Astrocyte (in vitro differentiated cells and primary cell): ENCODE data around the gene MAPK11. TPM values are rescaled to one million over a fixed set of nuclear protein-coding genes. Genes with fewer than 3 reads are reported as not detected.
A peak's percentile ranks its signal among the peaks of the same experiment; 100 is the strongest.

ENCODE experiments used
- DNase-seq: peaks from one replicate; pipeline ENCODE4 v3.0.0-alpha.2; 2010; ENCODE audit warnings: low read depth
- FAIRE-seq: peaks from 2 replicates; lab custom pipeline; 2011; peaks lifted over from hg19 to GRCh38; lab: Jason Lieb, UNC
- H2AFZ ChIP-seq: 2 replicates; pipeline ENCODE4 v1.6.0; 2012; ENCODE audit warnings: low read depth, low read length, inconsistent platforms
- H3K27ac ChIP-seq: 2 replicates; pipeline ENCODE4 v1.5.1; 2011; ENCODE audit warnings: low read depth, low read length, inconsistent platforms
- H3K27me3 ChIP-seq: 2 replicates; pipeline ENCODE4 v1.6.0; 2011; ENCODE audit warnings: low read length, inconsistent platforms; ENCODE audit not compliant: insufficient read depth
- H3K36me3 ChIP-seq: 2 replicates; pipeline ENCODE4 v1.5.1; 2011; ENCODE audit warnings: low read length, inconsistent platforms; ENCODE audit not compliant: insufficient read depth
- H3K4me1 ChIP-seq: 2 replicates; pipeline ENCODE4 v1.5.1; 2011; ENCODE audit warnings: low read length, inconsistent platforms; ENCODE audit not compliant: insufficient read depth
- H3K4me2 ChIP-seq: 2 replicates; pipeline ENCODE4 v1.6.0; 2012; ENCODE audit warnings: low read length, inconsistent platforms
- H3K4me3 ChIP-seq: 2 replicates; pipeline ENCODE4 v1.5.1; 2011; ENCODE audit warnings: low read depth, mild to moderate bottlenecking, low read length, inconsistent platforms; ENCODE audit not compliant: insufficient read depth
- H3K79me2 ChIP-seq: 2 replicates; pipeline ENCODE4 v1.6.0; 2012; ENCODE audit warnings: mild to moderate bottlenecking, low read length, inconsistent platforms; ENCODE audit not compliant: insufficient read depth
- H3K9ac ChIP-seq: 2 replicates; pipeline ENCODE4 v1.6.0; 2012; ENCODE audit warnings: mild to moderate bottlenecking, low read length, inconsistent platforms
- H3K9me3 ChIP-seq: 2 replicates; pipeline ENCODE4 v1.5.1; 2012; ENCODE audit warnings: low read depth, mild to moderate bottlenecking, low read length, inconsistent platforms; ENCODE audit not compliant: insufficient read depth
- H4K20me1 ChIP-seq: 2 replicates; pipeline ENCODE4 v1.6.0; 2012; ENCODE audit warnings: low read length, inconsistent platforms; ENCODE audit not compliant: insufficient read depth
- H3K27ac Mint-ChIP-seq: one replicate; pipeline ENCODE4 v1.8.0; 2021; ENCODE audit warnings: mild to moderate bottlenecking, mixed read lengths; ENCODE audit not compliant: unreplicated experiment
- H3K27me3 Mint-ChIP-seq: one replicate; pipeline ENCODE4 v1.8.0; 2021; ENCODE audit warnings: low read depth, mixed read lengths; ENCODE audit not compliant: unreplicated experiment
- H3K36me3 Mint-ChIP-seq: one replicate; pipeline ENCODE4 v1.8.0; 2021; ENCODE audit warnings: low read depth, mixed read lengths; ENCODE audit not compliant: unreplicated experiment
- H3K4me1 Mint-ChIP-seq: one replicate; pipeline ENCODE4 v1.8.0; 2021; ENCODE audit warnings: low read depth, mixed read lengths; ENCODE audit not compliant: unreplicated experiment
- H3K4me3 Mint-ChIP-seq: one replicate; pipeline ENCODE4 v1.8.0; 2021; ENCODE audit warnings: mild to moderate bottlenecking, moderate library complexity, mixed read lengths; ENCODE audit not compliant: unreplicated experiment
- H3K9me3 Mint-ChIP-seq: one replicate; pipeline ENCODE4 v1.8.0; 2021; ENCODE audit warnings: mild to moderate bottlenecking, mixed read lengths; ENCODE audit not compliant: unreplicated experiment
- CTCF ChIP-seq: IDR thresholded peaks from 2 replicates; pipeline ENCODE4 v1.5.1; 2011; ENCODE audit warnings: low read depth, mild to moderate bottlenecking, inconsistent platforms, low read length, moderate library complexity; ENCODE audit not compliant: insufficient read depth
- EZH2 ChIP-seq: IDR thresholded peaks from 2 replicates; pipeline ENCODE4 v1.6.1; 2012; ENCODE audit warnings: mild to moderate bottlenecking, low read length, inconsistent platforms; ENCODE audit not compliant: insufficient read depth
- total RNA-seq: library from RNA; stranded (reverse); gene quantifications from 2 replicates; pipeline ENCODE4 v1.2.1, GENCODE V29; 2021

MAPK11 gene
- total RNA-seq, 1 donor from 2014 or later: 19.6 TPM

DNA sequence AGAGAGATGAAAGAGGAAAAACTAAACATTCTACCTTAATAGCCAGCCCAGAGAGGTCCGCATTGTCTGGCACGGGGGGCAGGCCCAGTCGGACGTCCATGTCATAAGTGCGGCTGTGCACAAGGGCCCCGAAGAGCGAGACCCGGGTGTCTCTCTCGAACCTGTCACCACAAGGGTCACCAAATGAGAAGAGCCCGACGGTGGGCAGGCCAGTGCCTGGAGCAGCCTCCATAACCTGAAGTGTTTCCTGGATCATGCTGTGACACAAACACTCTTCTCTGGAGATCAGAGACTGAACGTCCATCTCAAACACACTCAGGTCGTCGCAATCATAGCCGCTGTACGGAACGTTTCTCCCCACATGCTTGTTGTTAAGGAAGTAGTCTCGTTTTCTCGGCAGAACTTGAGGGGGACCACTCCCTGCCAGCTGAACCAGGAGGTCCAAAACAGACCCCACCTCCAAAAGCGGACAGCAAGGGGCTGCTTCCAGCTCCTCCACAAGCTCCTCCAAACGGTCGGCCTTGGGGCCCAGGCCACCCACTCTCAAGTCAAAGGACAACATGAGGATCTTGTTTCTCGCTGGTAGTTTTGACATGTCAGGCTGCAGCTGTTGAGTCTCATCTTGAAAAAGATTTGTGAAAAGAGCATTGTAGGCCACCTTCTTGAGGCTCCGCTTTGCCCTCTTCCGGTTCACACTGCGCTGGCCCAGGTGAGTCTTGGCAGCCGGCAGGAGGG is 26.3 kb downstream of the MAPK11 start:
- Mint-ChIP-seq H3K4me1 (peaks cover 12% of the 10 kb centered on the region), H3K9me3 (no peaks in the 10 kb centered on the region), H3K4me3 (peak overlapping the region; percentile 97), H3K36me3 (peaks cover 5% of the 10 kb centered on the region), H3K27ac (peak overlapping the region; percentile 91), H3K27me3 (no peaks in the 10 kb centered on the region)
- no peaks in the 10 kb centered on the region for H3K9me3 ChIP-seq
- H3K4me2 ChIP-seq: peak overlapping the region; percentile 99
- H4K20me1 ChIP-seq: peaks cover 66% of the 10 kb centered on the region
- no peak for TF ChIP-seq EZH2
- TF ChIP-seq CTCF: no peak
- H3K36me3 ChIP-seq: no peaks in the 10 kb centered on the region
- H3K27ac ChIP-seq: peak overlapping the region; percentile 47
- DNase-seq (no peak), FAIRE-seq (no peak)
- peak overlapping the region; percentile 68 for H2AFZ ChIP-seq
- H3K9ac ChIP-seq: peak overlapping the region; percentile 94
- peak overlapping the region; percentile 83 for H3K4me3 ChIP-seq
- H3K27me3 ChIP-seq: no peaks in the 10 kb centered on the region
- peaks cover 88% of the 10 kb centered on the region for H3K79me2 ChIP-seq
- H3K4me1 ChIP-seq: peaks cover 35% of the 10 kb centered on the region

- peaks cover 67% of the 10 kb centered on the region for H4K20me1 ChIP-seq
- no peaks in the 10 kb centered on the region for H3K36me3 ChIP-seq
- DNase-seq (no peak), FAIRE-seq (no peak)
- H3K4me2 ChIP-seq: peak overlapping the region; percentile 99
- H3K9me3 Mint-ChIP-seq: no peaks in the 10 kb centered on the region
- peak overlapping the region; percentile 97 for H3K4me3 Mint-ChIP-seq
- peaks cover 12% of the 10 kb centered on the region for H3K4me1 Mint-ChIP-seq
- H3K27me3 Mint-ChIP-seq: no peaks in the 10 kb centered on the region
- TF ChIP-seq CTCF (no peak), EZH2 (no peak)
- peaks cover 5% of the 10 kb centered on the region for H3K36me3 Mint-ChIP-seq
- H3K79me2 ChIP-seq: peaks cover 89% of the 10 kb centered on the region
- peak overlapping the region; percentile 60 for H3K4me3 ChIP-seq
- H3K27me3 ChIP-seq: no peaks in the 10 kb centered on the region
- no peak overlapping the region for H3K27ac ChIP-seq
- peaks cover 28% of the 10 kb centered on the region for H3K4me1 ChIP-seq
- no peak overlapping the region for H3K27ac Mint-ChIP-seq
- peak overlapping the region; percentile 45 for H3K9ac ChIP-seq
- no peak overlapping the region for H2AFZ ChIP-seq
- no peaks in the 10 kb centered on the region for H3K9me3 ChIP-seq
Observed at GRCh38 chr22:50242406-50242949, 27.7 kb downstream of the MAPK11 start.

- no peak overlapping the region for H3K27ac ChIP-seq
- peaks cover 88% of the 10 kb centered on the region for H3K79me2 ChIP-seq
- H3K4me2 ChIP-seq: no peak overlapping the region
- no peak for FAIRE-seq
- H3K4me1 ChIP-seq: peaks cover 11% of the 10 kb centered on the region
- no peaks in the 10 kb centered on the region for H3K9me3 Mint-ChIP-seq
- peaks cover 8% of the 10 kb centered on the region for H3K36me3 Mint-ChIP-seq
- TF ChIP-seq EZH2 (no peak), CTCF (no peak)
- no peak overlapping the region for H2AFZ ChIP-seq
- no peaks in the 10 kb centered on the region for H3K36me3 ChIP-seq
- no peak overlapping the region for H3K4me3 Mint-ChIP-seq
- H3K4me3 ChIP-seq: no peak overlapping the region
- H3K27me3 Mint-ChIP-seq: no peaks in the 10 kb centered on the region
- peaks cover 14% of the 10 kb centered on the region for H3K4me1 Mint-ChIP-seq
- DNase-seq: no peak
- peaks cover 84% of the 10 kb centered on the region for H4K20me1 ChIP-seq
- no peaks in the 10 kb centered on the region for H3K27me3 ChIP-seq
- no peak overlapping the region for H3K27ac Mint-ChIP-seq
- no peak overlapping the region for H3K9ac ChIP-seq
- peaks cover 4% of the 10 kb centered on the region for H3K9me3 ChIP-seq
Observed at GRCh38 chr22:50238755-50239154, 31.4 kb downstream of the MAPK11 start.
